Smooth muscle cell (in vitro differentiated cells): ENCODE data around the gene NFILZ. TPM values are rescaled to one million over a fixed set of nuclear protein-coding genes. Genes with fewer than 3 reads are reported as not detected.

ENCODE experiments used
- DNase-seq: peaks from one replicate; lab custom pipeline; 2025; ENCODE audit not compliant: unreplicated experiment; lab: John Stamatoyannopoulos, UW
- H2AFZ ChIP-seq: fragments of 200-600 bp; sonication (generic); 2 replicates; pipeline ENCODE4 v1.6.0; 2016; ENCODE audit warnings: antibody characterized with exemption, low read depth, mild to moderate bottlenecking
- H3F3A ChIP-seq: fragments of 200-600 bp; sonication (generic); 2 replicates; pipeline ENCODE4 v1.6.0; 2017; ENCODE audit warnings: antibody characterized with exemption, low read depth
- H3K27ac ChIP-seq: fragments of 200-600 bp; sonication (generic); 2 replicates; pipeline ENCODE4 v1.5.1; 2016; ENCODE audit warnings: low read depth, mild to moderate bottlenecking
- H3K27me3 ChIP-seq: fragments of 200-600 bp; sonication (generic); 2 replicates; pipeline ENCODE4 v1.6.1; 2016; ENCODE audit warnings: low read depth, mild to moderate bottlenecking
- H3K36me3 ChIP-seq: fragments of 200-600 bp; sonication (generic); 2 replicates; pipeline ENCODE4 v1.5.1; 2016; ENCODE audit warnings: low read depth
- H3K4me1 ChIP-seq: fragments of 200-600 bp; sonication (generic); 2 replicates; pipeline ENCODE4 v1.5.1; 2016; ENCODE audit warnings: low read depth
- H3K4me2 ChIP-seq: fragments of 200-600 bp; sonication (generic); 2 replicates; pipeline ENCODE4 v1.6.0; 2016; ENCODE audit warnings: mild to moderate bottlenecking
- H3K4me3 ChIP-seq: fragments of 200-600 bp; sonication (generic); 2 replicates; pipeline ENCODE4 v1.5.1; 2016; ENCODE audit warnings: mild to moderate bottlenecking
- H3K79me2 ChIP-seq: fragments of 200-600 bp; sonication (generic); 2 replicates; pipeline ENCODE4 v1.6.0; 2016; ENCODE audit warnings: low read depth, mild to moderate bottlenecking
- H3K9ac ChIP-seq: fragments of 200-600 bp; sonication (generic); 2 replicates; pipeline ENCODE4 v1.6.0; 2016; ENCODE audit warnings: low read depth
- H3K9me3 ChIP-seq: fragments of 200-600 bp; sonication (generic); replicated peaks from 2 replicates; pipeline ENCODE4 v1.5.1; 2016; ENCODE audit warnings: low read depth
- H4K20me1 ChIP-seq: fragments of 200-600 bp; sonication (generic); 2 replicates; pipeline ENCODE4 v1.6.0; 2016; ENCODE audit warnings: low read depth
- CTCF ChIP-seq: fragments of 200-600 bp; sonication (generic); IDR thresholded peaks from 2 replicates; pipeline ENCODE4 v1.5.1; 2017; ENCODE audit warnings: borderline replicate concordance, mild to moderate bottlenecking, antibody characterized with exemption; ENCODE audit not compliant: insufficient read depth, poor library complexity, severe bottlenecking
- WGBS: methylation state at CpG from one replicate; pipeline ENCODE4 v1.1.7; 2016; ENCODE audit warnings: low lambda C conversion rate; 5-methylcytosine and 5-hydroxymethylcytosine counted together
- polyA plus RNA-seq: library from polyadenylated mRNA; unstranded; fragments of >200 nt; fragmentation: Nextera tagmentation; extraction: Ambion mirVana; gene quantifications from 2 replicates; pipeline ENCODE4 v1.2.1, GENCODE V29; 2016
- total RNA-seq: library from RNA; depleted of rRNA; stranded (reverse); fragments of >200 nt; gene quantifications from 2 replicates; pipeline ENCODE4 v1.2.3, GENCODE V29; 2014

Gene NFILZ
- total and polyA plus RNA-seq, 2 experiments from 2014 or later = not detected

DNA sequence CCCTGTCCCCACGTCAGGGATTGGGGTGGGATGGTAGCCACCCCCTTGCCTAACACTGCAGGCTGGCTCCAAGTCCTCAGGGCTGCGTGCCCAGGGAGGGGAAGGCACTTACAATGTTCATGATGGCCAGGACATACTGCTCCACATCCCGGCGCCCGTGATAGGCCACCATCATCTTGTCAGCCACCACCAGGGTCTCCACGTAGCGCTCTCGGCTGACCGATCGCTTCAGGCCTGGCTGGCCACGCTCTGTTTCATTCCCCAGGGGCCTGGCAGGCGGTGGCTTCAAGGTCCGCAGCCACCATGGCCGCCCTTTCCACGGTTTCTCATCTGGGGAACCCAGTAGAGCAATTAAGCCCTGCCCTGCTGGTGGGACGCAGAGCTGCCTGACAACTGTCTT is 29.6 kb upstream of the NFILZ start:
- Histone ChIP-seq H3F3A (no peaks in the 10 kb centered on the region), H3K4me2 (no peak overlapping the region), H3K79me2 (no peaks in the 10 kb centered on the region), H2AFZ (no peak overlapping the region), H3K9ac (no peak overlapping the region), H3K27me3 (no peaks in the 10 kb centered on the region), H4K20me1 (no peaks in the 10 kb centered on the region), H3K4me3 (no peak overlapping the region), H3K4me1 (no peaks in the 10 kb centered on the region), H3K9me3 (no peaks in the 10 kb centered on the region), H3K36me3 (peaks cover 5% of the 10 kb centered on the region), H3K27ac (no peak overlapping the region)
- no peak for TF ChIP-seq CTCF
- 95% methylated on average over 16 of the region's 16 CpGs for WGBS
- DNase-seq = no peak

- WGBS = 95% methylated on average over 5 of the region's 5 CpGs
Measured at GRCh38 chr19:8601796-8602195, 28.6 kb upstream of the NFILZ start.

GRCh38 chr19:8605514-8605913 is 24.9 kb upstream of the NFILZ start:
- Histone ChIP-seq H3K79me2 (peaks cover 5% of the 10 kb centered on the region), H4K20me1 (no peaks in the 10 kb centered on the region), H3K4me1 (no peaks in the 10 kb centered on the region), H3K36me3 (peaks cover 5% of the 10 kb centered on the region), H3K27ac (no peak overlapping the region), H3K27me3 (no peaks in the 10 kb centered on the region), H3K9me3 (no peaks in the 10 kb centered on the region), H3K4me3 (no peak overlapping the region), H3F3A (no peaks in the 10 kb centered on the region), H2AFZ (no peak overlapping the region), H3K4me2 (no peak overlapping the region), H3K9ac (no peak overlapping the region)
- WGBS = 98% methylated on average over 15 of the region's 17 CpGs
- no peak for DNase-seq
- TF ChIP-seq CTCF = no peak

More at GRCh38 chr19:8601796-8602195, 28.6 kb upstream of the NFILZ start:
- Histone ChIP-seq H3K4me2 (no peak overlapping the region), H3K27ac (no peak overlapping the region), H4K20me1 (no peaks in the 10 kb centered on the region), H3K4me1 (no peaks in the 10 kb centered on the region), H2AFZ (no peak overlapping the region), H3K79me2 (peaks cover 5% of the 10 kb centered on the region), H3F3A (no peaks in the 10 kb centered on the region), H3K36me3 (peaks cover 5% of the 10 kb centered on the region), H3K4me3 (no peak overlapping the region), H3K9me3 (no peaks in the 10 kb centered on the region), H3K9ac (no peak overlapping the region), H3K27me3 (no peaks in the 10 kb centered on the region)
- DNase-seq = no peak
- no peak for TF ChIP-seq CTCF

DNA sequence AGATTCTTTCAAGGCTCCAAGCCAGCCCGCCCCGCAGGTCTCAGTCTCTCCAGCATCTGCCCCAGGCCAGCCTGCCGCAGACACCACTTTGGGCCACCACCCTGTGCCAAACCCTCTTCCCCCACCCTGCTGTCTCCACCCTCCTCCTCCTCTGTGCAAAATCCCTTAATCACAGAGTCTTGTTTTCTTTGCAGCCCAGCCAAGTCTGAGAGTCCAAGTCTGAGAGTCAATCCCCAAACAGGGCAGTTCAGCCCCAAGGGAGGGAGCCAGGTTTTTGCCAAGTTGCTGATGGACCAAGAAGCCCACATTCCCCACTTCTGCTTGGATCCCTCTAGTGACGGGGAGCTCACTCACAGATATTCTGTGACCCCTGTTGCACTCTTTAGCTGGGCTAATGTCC is 23.0 kb upstream of the NFILZ start:
- Histone ChIP-seq H3K27me3 (no peaks in the 10 kb centered on the region), H3K9me3 (no peaks in the 10 kb centered on the region), H3K36me3 (peaks cover 5% of the 10 kb centered on the region), H4K20me1 (no peaks in the 10 kb centered on the region), H3K4me3 (no peak overlapping the region), H3F3A (peaks cover 5% of the 10 kb centered on the region), H3K79me2 (peaks cover 5% of the 10 kb centered on the region), H3K27ac (no peak overlapping the region), H2AFZ (no peak overlapping the region), H3K4me1 (no peaks in the 10 kb centered on the region), H3K4me2 (no peak overlapping the region), H3K9ac (no peak overlapping the region)
- DNase-seq = no peak
- no peak for TF ChIP-seq CTCF
- WGBS = 93% methylated on average over 4 of the region's 4 CpGs
